Ovary (tissue), 9 donors: ENCODE data around the gene SORL1. TPM values are rescaled to one million over a fixed set of nuclear protein-coding genes. Genes with fewer than 3 reads are reported as not detected.

ENCODE experiments used
- DNase-seq, 5 donors: peaks; one replicate each; pipeline ENCODE4 v3.0.0-alpha.2; 2019 to 2020
- H3K27ac ChIP-seq, 2 donors: fragments of 200-600 bp; one replicate each; pipeline versions ENCODE4 v1.5.1 to v1.8.0; 2019 to 2022
- H3K27me3 ChIP-seq: fragments of 200-600 bp; one replicate; pipeline ENCODE4 v1.8.0; 2022
- H3K36me3 ChIP-seq: fragments of 200-600 bp; sonication (generic); one replicate; pipeline ENCODE4 v1.5.1; 2019
- H3K4me1 ChIP-seq: one replicate; pipeline ENCODE4 v1.8.1; 2013; ENCODE audit warnings: mild to moderate bottlenecking, moderate library complexity; ENCODE audit not compliant: insufficient read depth
- H3K4me3 ChIP-seq: fragments of 200-600 bp; sonication (generic); one replicate; pipeline ENCODE4 v1.5.1; 2017
- H3K9me3 ChIP-seq, 2 donors: fragments of 200-600 bp in 1 of 2; sonication (generic) in 1 of 2; one replicate each; pipeline versions ENCODE4 v1.5.1 to v1.8.1; 2013 to 2019; ENCODE audit warnings: mild to moderate bottlenecking in 1 of 2, moderate library complexity in 1 of 2
- CTCF ChIP-seq, 3 donors: fragments of 450-650 bp in 2 of 3; fragments of 200-600 bp in 1 of 3; IDR thresholded peaks; one replicate each; pipeline versions ENCODE4 v1.5.1 to v1.8.0; 2016 to 2022; ENCODE audit warnings: antibody characterized with exemption in 3 of 3, mild to moderate bottlenecking in 1 of 3
- EP300 ChIP-seq: sonication (generic); formaldehyde crosslinking; IDR thresholded peaks from one replicate; pipeline ENCODE4 v1.6.1; 2017; ENCODE audit warnings: antibody characterized with exemption
- POLR2A ChIP-seq: fragments of 450-650 bp; IDR thresholded peaks from one replicate; pipeline ENCODE4 v1.6.1; 2017; ENCODE audit warnings: antibody characterized with exemption, mild to moderate bottlenecking, moderate library complexity
- WGBS, 3 donors: extraction: QIAGEN DNeasy Blood & Tissue Kit in 1 of 3; methylation state at CpG; one replicate each; pipeline versions ENCODE4 v1.1.5 to v1.1.7; 2013 to 2017; 5-methylcytosine and 5-hydroxymethylcytosine counted together
- intact Hi-C, 4 donors: fragments of 100-400 bp; cut with DNase I; formaldehyde crosslinking; loops; one replicate each; pipeline versions ENCODE4 v1.11.0 to v1.15.1; 2022 to 2023
- polyA plus RNA-seq, 2 donors: library from polyadenylated mRNA; stranded (reverse); fragments of 200-250 nt in 1 of 2; fragments of 350-450 nt in 1 of 2; fragmentation: Illumina TruSeq in 1 of 2; extraction: RNeasy Lipid Tissue Mini Kit (QIAGEN cat#74804) in 1 of 2; gene quantifications; one replicate each; pipeline ENCODE4 v1.2.3, GENCODE V29; 2013 to 2014
- total RNA-seq, 7 donors: library from RNA; depleted of rRNA in 2 of 7; stranded (reverse); fragments of >200 nt in 2 of 7; fragmentation: NEBNext Ultra II Directional in 3 of 7; extraction: Animal tissue kit (Norgen Biotek cat#: 25700) in 3 of 7; gene quantifications; one replicate each; pipeline versions ENCODE4 v1.1.0 to v1.2.4, GENCODE V29; 2016 to 2023
- donor health status: DM: no; HTN: no; CAD: no; lungs with moderate emphysema.
- donor health status: DM: no; HTN: no; CAD: no.
- donor health status: Bipolar disorder and iron deficiency.
- donor health status: DM: yes; HTN: yes; CAD: no.
- donor health status: DM: no; HTN: no; CAD: no.
- donor health status: DM: yes; HTN: yes; CAD: no.

SORL1 gene
- total and polyA plus RNA-seq, 9 donors = 2.9 to 64.5 (median 23.4) TPM

GRCh38 chr11:121613724-121614123 lies 161.6 kb downstream of the SORL1 start:
- Histone ChIP-seq H3K4me3 (no peak overlapping the region), H3K27ac (no peak overlapping the region), H3K9me3 (no peaks in the 10 kb centered on the region), H3K4me1 (no peaks in the 10 kb centered on the region), H3K27me3 (no peaks in the 10 kb centered on the region), H3K36me3 (no peaks in the 10 kb centered on the region)
- intact Hi-C loops = no loop called here
- 59 to 71% (median 69%) methylated on average over 4 of the region's 4 CpGs for WGBS, 3 donors
- no peak for DNase-seq
- TF ChIP-seq EP300 = no peak

GRCh38 chr11:121614636-121615240 lies 162.6 kb downstream of the SORL1 start:
- H3K4me1 ChIP-seq = no peaks in the 10 kb centered on the region
- H3K9me3 ChIP-seq = no peaks in the 10 kb centered on the region
- no peaks in the 10 kb centered on the region for H3K36me3 ChIP-seq
- no peaks in the 10 kb centered on the region for H3K27me3 ChIP-seq
- intact Hi-C loops = no loop called here
- TF ChIP-seq CTCF (IDR thresholded peaks at IDR 0.05) = no peak
- no peak for TF ChIP-seq EP300
- no peak for TF ChIP-seq POLR2A
- 88 to 91% (median 90%) methylated on average over 12 of the region's 12 CpGs for WGBS, 3 donors
- H3K4me3 ChIP-seq = no peak overlapping the region
- H3K27ac ChIP-seq = no peak overlapping the region
- no peak for DNase-seq

- WGBS, 3 donors = 88 to 96% (median 95%) methylated on average over 3 of the region's 3 CpGs
These were observed 163.4 kb downstream of the SORL1 start for GRCh38 chr11:121615501-121615900.

GRCh38 chr11:121618516-121618915 lies 166.4 kb downstream of the SORL1 start:
- no peak for DNase-seq
- no peak overlapping the region for H3K4me3 ChIP-seq
- no peaks in the 10 kb centered on the region for H3K27me3 ChIP-seq
- no peak for TF ChIP-seq POLR2A
- no peak for TF ChIP-seq CTCF (IDR thresholded peaks at IDR 0.05)
- H3K9me3 ChIP-seq = no peaks in the 10 kb centered on the region
- no peaks in the 10 kb centered on the region for H3K4me1 ChIP-seq
- H3K27ac ChIP-seq = no peak overlapping the region
- intact Hi-C loops = no loop called here
- H3K36me3 ChIP-seq = no peaks in the 10 kb centered on the region
- WGBS, 3 donors = 88 to 93% (median 93%) methylated on average over 8 of the region's 8 CpGs

More at GRCh38 chr11:121615501-121615900, 163.4 kb downstream of the SORL1 start:
- Histone ChIP-seq H3K27ac (no peak overlapping the region), H3K27me3 (no peaks in the 10 kb centered on the region), H3K4me1 (no peaks in the 10 kb centered on the region), H3K36me3 (no peaks in the 10 kb centered on the region), H3K4me3 (no peak overlapping the region), H3K9me3 (no peaks in the 10 kb centered on the region)
- no peak for DNase-seq
- TF ChIP-seq POLR2A (no peak), CTCF (IDR thresholded peaks at IDR 0.05) (no peak), EP300 (no peak)
- intact Hi-C loops = no loop called here

- H3K9me3 ChIP-seq = no peaks in the 10 kb centered on the region
- TF ChIP-seq POLR2A = no peak
- TF ChIP-seq EP300 = no peak
- no peak for TF ChIP-seq CTCF (IDR thresholded peaks at IDR 0.05)
- no peak overlapping the region for H3K27ac ChIP-seq
- WGBS, 3 donors = 32 to 46% (median 36%) methylated on average over 7 of the region's 7 CpGs
- peak in 1 of 5 donors; percentile 46 for DNase-seq
- no peaks in the 10 kb centered on the region for H3K36me3 ChIP-seq
- no peaks in the 10 kb centered on the region for H3K27me3 ChIP-seq
- intact Hi-C loops = no loop called here
- H3K4me1 ChIP-seq = no peaks in the 10 kb centered on the region
- H3K4me3 ChIP-seq = no peak overlapping the region
These were observed 173.8 kb downstream of the SORL1 start for GRCh38 chr11:121625777-121626506.
